Measurements from ENCODE around the gene HARBI1. TPM values are rescaled to one million over a fixed set of nuclear protein-coding genes. Genes with fewer than 3 reads are reported as not detected.

Gene HARBI1
- total and polyA plus RNA-seq, 9 of the 15 experiments (the other 6 are each of a cell fraction or from before 2014, with no cell fraction given) = 3.5 to 8.4 (median 5.5) TPM

GRCh38 chr11:46666516-46666915, 49.5 kb upstream of the HARBI1 start:
- Histone ChIP-seq H3K79me2 (ENCODE audit: control insufficient read depth, insufficient read depth, low read length) (no peaks in the 10 kb centered on the region), H3K36me3 (ENCODE audit: control insufficient read depth, insufficient read depth, low read length) (peaks cover 73% of the 10 kb centered on the region), H3K9me3 (replicated peaks; ENCODE audit: control insufficient read depth, insufficient read depth, low read depth, low read length) (no peaks in the 10 kb centered on the region), H3K9ac (ENCODE audit: insufficient read depth in 1 of 2, low read depth in 2 of 2, low read length in 2 of 2) (no peak overlapping the region), H2AFZ (ENCODE audit: low read depth, low read length) (no peak overlapping the region), H3K27me3 (ENCODE audit: control insufficient read depth in 2 of 2, insufficient read depth in 2 of 2, low read length in 2 of 2) (no peaks in the 10 kb centered on the region), H3K27ac (ENCODE audit: extremely low read depth, low read depth, low read length) (no peak overlapping the region), H3K4me2 (ENCODE audit: insufficient read depth, low read length) (no peak overlapping the region), H3K9me1 (ENCODE audit: control insufficient read depth, insufficient read depth, low read length) (peaks cover 4% of the 10 kb centered on the region), H3K4me1 (replicated peaks in 1 of 2; ENCODE audit: control insufficient read depth in 2 of 2, insufficient read depth in 2 of 2, low read length in 2 of 2) (peaks cover 6 to 17% of the 10 kb centered on the region in 2 experiments; a peak in 3 of 5 replicates), H3K4me3 (no peak overlapping the region), H4K20me1 (replicated peaks; ENCODE audit: control insufficient read depth, insufficient read depth, low read length) (no peaks in the 10 kb centered on the region)
- in situ Hi-C loops (cut with MboI) (no loop called here), intact Hi-C loops (cut with micrococcal nuclease) (no loop called here)
- no peak for DNase-seq (ENCODE audit: extremely low read depth in 1 of 4, low spot score in 3 of 4)
- ATAC-seq = no peak
- CTCF ChIA-PET (ENCODE audit: low intra/inter-chr PET ratio) = no interaction called here
- no peak for FAIRE-seq
- BruUV-seq (replicated peaks) = no TSS peak
- 71% methylated on average over 5 of the region's 5 CpGs for WGBS (ENCODE audit: insufficient coverage, low coverage, missing lambda C conversion rate)
- POLR2A ChIA-PET = interaction anchor here (1.4 to 2.0 kb wide), 2 partner anchors 8 to 10 kb away, joined by 3 to 5 read pairs; no protein-coding TSS in a partner anchor
- no peak for TF ChIP-seq CBX2 (IDR thresholded peaks at IDR 0.05; ENCODE audit: insufficient read depth, low read length, poor library complexity, severe bottlenecking)

GRCh38 chr11:46665356-46665755, 48.3 kb upstream of the HARBI1 start:
- DNase-seq (ENCODE audit: extremely low read depth in 1 of 4, low spot score in 3 of 4) (no peak), FAIRE-seq (no peak), ATAC-seq (no peak)
- ChIA-PET CTCF (ENCODE audit: low intra/inter-chr PET ratio) (no interaction called here), POLR2A (interaction anchor here (1.4 to 1.5 kb wide), 2 partner anchors 9 to 10 kb away, joined by 3 read pairs; no protein-coding TSS in a partner anchor)
- H3K79me2 ChIP-seq (ENCODE audit: control insufficient read depth, insufficient read depth, low read length) = no peaks in the 10 kb centered on the region
- in situ Hi-C loops (cut with MboI) (no loop called here), intact Hi-C loops (cut with micrococcal nuclease) (no loop called here)
- peaks cover 66% of the 10 kb centered on the region for H3K36me3 ChIP-seq (ENCODE audit: control insufficient read depth, insufficient read depth, low read length)
- no peaks in the 10 kb centered on the region for H3K9me3 ChIP-seq (replicated peaks; ENCODE audit: control insufficient read depth, insufficient read depth, low read depth, low read length)
- H3K4me1 ChIP-seq (replicated peaks in 1 of 2; ENCODE audit: control insufficient read depth in 2 of 2, insufficient read depth in 2 of 2, low read length in 2 of 2) = peaks cover 6 to 17% of the 10 kb centered on the region in 2 experiments; a peak in 3 of 5 replicates
- peaks cover 4% of the 10 kb centered on the region for H3K9me1 ChIP-seq (ENCODE audit: control insufficient read depth, insufficient read depth, low read length)
- no peak overlapping the region for H3K9ac ChIP-seq (ENCODE audit: insufficient read depth in 1 of 2, low read depth in 2 of 2, low read length in 2 of 2)
- H3K27ac ChIP-seq (ENCODE audit: extremely low read depth, low read depth, low read length) = no peak overlapping the region; the same call in 2 of the 3 replicates
- WGBS (ENCODE audit: insufficient coverage, low coverage, missing lambda C conversion rate) = 83% methylated on average over 1 of the region's 1 CpG
- H4K20me1 ChIP-seq (replicated peaks; ENCODE audit: control insufficient read depth, insufficient read depth, low read length) = no peaks in the 10 kb centered on the region
- no peak overlapping the region for H3K4me2 ChIP-seq (ENCODE audit: insufficient read depth, low read length)
- no peak overlapping the region for H2AFZ ChIP-seq (ENCODE audit: low read depth, low read length)
- TF ChIP-seq FOXJ3 (CRISPR knock-in tag; IDR thresholded peaks at IDR 0.05) = no peak
- TF ChIP-seq ZNF212 (CRISPR knock-in tag; IDR thresholded peaks at IDR 0.05) = no peak
- TF ChIP-seq LEF1 (IDR thresholded peaks at IDR 0.05) = no peak
- TF ChIP-seq RNF2 (IDR thresholded peaks at IDR 0.05) = no peak
- TF ChIP-seq SMC3 (conservative IDR thresholded peaks at IDR 0.05; ENCODE audit: insufficient read depth, low read depth, low read length) = no peak
- no peak for TF ChIP-seq HNRNPK (IDR thresholded peaks at IDR 0.05; ENCODE audit: low read depth, low read length, poor library complexity, severe bottlenecking)
- no peak for TF ChIP-seq ZNF134 (CRISPR knock-in tag; conservative IDR thresholded peaks at IDR 0.05)
- TF ChIP-seq NFRKB (IDR thresholded peaks at IDR 0.05; ENCODE audit: low read depth) = no peak
- no peak for TF ChIP-seq RAD51 (IDR thresholded peaks at IDR 0.05; ENCODE audit: borderline replicate concordance, low read depth)
- TF ChIP-seq USF1 (CRISPR knock-in tag; IDR thresholded peaks at IDR 0.05) = no peak
- no peak for TF ChIP-seq ELF2 (CRISPR knock-in tag; IDR thresholded peaks at IDR 0.05)
- TF ChIP-seq TRIM28 (IDR thresholded peaks at IDR 0.05) = no peak
- TF ChIP-seq NFE2L1 (tag; IDR thresholded peaks at IDR 0.05; ENCODE audit: borderline replicate concordance, low read depth) = no peak
- no peak overlapping the region for H3K4me3 ChIP-seq
- no TSS peak for BruUV-seq (replicated peaks)
- no peaks in the 10 kb centered on the region for H3K27me3 ChIP-seq (ENCODE audit: control insufficient read depth in 2 of 2, insufficient read depth in 2 of 2, low read length in 2 of 2)

Data from K562 (cell line).